H1 (cell line): Measurements from ENCODE around the gene LSM3. TPM values are rescaled to one million over a fixed set of nuclear protein-coding genes. Genes with fewer than 3 reads are reported as not detected.

Experiments used
- CTCF ChIA-PET: fragments of 300-600 bp; sonication (Branson Sonifier 250); formaldehyde crosslinking; loops from one replicate; lab custom pipeline; 2021; ENCODE audit not compliant: partially characterized antibody; lab: Charles Lee
- POLR2A ChIA-PET: fragments of 300-600 bp; sonication (Branson Sonifier 250); formaldehyde crosslinking; loops from one replicate; lab custom pipeline; 2021; ENCODE audit warnings: inconsistent platforms; ENCODE audit not compliant: partially characterized antibody; lab: Charles Lee
- DNase-seq, 2 experiments: peaks; one replicate each; pipeline versions ENCODE4 v3.0.0 to v3.0.0-alpha.2; 2010 to 2022; ENCODE audit warnings: low spot score in 2 of 2, low read depth in 1 of 2, mixed read lengths in 1 of 2
- FAIRE-seq: peaks from 2 replicates; lab custom pipeline; 2011; peaks lifted over from hg19 to GRCh38; lab: Jason Lieb, UNC
- H2AFZ ChIP-seq: 2 replicates; pipeline ENCODE4 v1.8.1; 2012; ENCODE audit warnings: low read length, inconsistent platforms
- H2AK5ac ChIP-seq: 2 replicates; pipeline ENCODE4 v1.6.1; 2013; ENCODE audit warnings: low read depth, low read length
- H2BK120ac ChIP-seq: replicated peaks from 2 replicates; pipeline ENCODE3; 2013; ENCODE audit warnings: low read depth, low read length, inconsistent platforms
- H2BK12ac ChIP-seq: 2 replicates; pipeline ENCODE4 v1.6.1; 2013; ENCODE audit warnings: low read depth, low read length
- H2BK15ac ChIP-seq: 2 replicates; pipeline ENCODE4 v1.6.1; 2013; ENCODE audit warnings: low read length
- H2BK20ac ChIP-seq: 2 replicates; pipeline ENCODE4 v1.6.1; 2013; ENCODE audit warnings: low read length
- H2BK5ac ChIP-seq: 2 replicates; pipeline ENCODE4 v1.6.1; 2013; ENCODE audit warnings: low read depth, low read length
- H3K14ac ChIP-seq: 2 replicates; pipeline ENCODE4 v1.6.1; 2013; ENCODE audit warnings: inconsistent platforms; ENCODE audit not compliant: insufficient read length
- H3K18ac ChIP-seq: 2 replicates; pipeline ENCODE4 v1.6.1; 2013; ENCODE audit warnings: low read length; ENCODE audit errors: extremely low read depth
- H3K23ac ChIP-seq: 2 replicates; pipeline ENCODE4 v1.6.1; 2013; ENCODE audit warnings: inconsistent platforms; ENCODE audit not compliant: insufficient read length
- H3K23me2 ChIP-seq: 2 replicates; pipeline ENCODE4 v1.6.1; 2013; ENCODE audit warnings: low read depth, low read length
- H3K27ac ChIP-seq: 2 replicates; pipeline ENCODE4 v1.6.1; 2011; ENCODE audit warnings: low read depth, low read length, inconsistent platforms
- H3K27me3 ChIP-seq, 4 experiments: replicated peaks in 1 of 4; 1 replicate in 1 of 4; 2 replicates in 3 of 4; pipeline versions ENCODE4 v1.6.1 to v1.8.1; 2011 to 2013; ENCODE audit warnings: low read length in 3 of 4, mild to moderate bottlenecking in 3 of 4, inconsistent platforms in 2 of 4, mixed read lengths in 2 of 4, moderate library complexity in 1 of 4; ENCODE audit not compliant: control insufficient read depth in 3 of 4, insufficient read depth in 3 of 4; ENCODE audit errors: extremely low read depth in 1 of 4
- H3K36me3 ChIP-seq, 4 experiments: 2 replicates each; pipeline versions ENCODE4 v1.6.1 to v1.8.1; 2011 to 2013; ENCODE audit warnings: mild to moderate bottlenecking in 4 of 4, low read length in 3 of 4, moderate library complexity in 2 of 4, control low read depth in 1 of 4, inconsistent platforms in 1 of 4; ENCODE audit not compliant: insufficient read depth in 4 of 4, control insufficient read depth in 2 of 4
- H3K4ac ChIP-seq: replicated peaks from 2 replicates; pipeline ENCODE3; 2013; ENCODE audit warnings: low read length, low read depth, mixed read lengths, inconsistent platforms; ENCODE audit not compliant: insufficient read length
- H3K4me1 ChIP-seq, 4 experiments: replicated peaks in 1 of 4; 1 replicate in 1 of 4; 2 replicates in 3 of 4; pipeline versions ENCODE4 v1.6.1 to v1.8.1; 2011 to 2013; ENCODE audit warnings: low read length in 3 of 4, inconsistent platforms in 2 of 4, mixed read lengths in 1 of 4; ENCODE audit not compliant: insufficient read depth in 4 of 4, control insufficient read depth in 3 of 4
- H3K4me2 ChIP-seq, 2 experiments: 2 replicates each; pipeline versions ENCODE4 v1.6.1 to v1.8.1; 2011 to 2013; ENCODE audit warnings: low read depth in 2 of 2, low read length in 2 of 2, control low read depth in 1 of 2, inconsistent platforms in 1 of 2, mild to moderate bottlenecking in 1 of 2; ENCODE audit not compliant: insufficient read depth in 1 of 2
- H3K4me3 ChIP-seq, 4 experiments: fragments of 200-600, 300-600 bp in 1 of 4; sonication (generic), shearing (Covaris generic), sonication (Bioruptor Twin) in 1 of 4; 2 replicates each; pipeline versions ENCODE4 v1.5.1 to v1.8.1; 2011 to 2016; ENCODE audit warnings: low read length in 4 of 4, low read depth in 3 of 4, control low read depth in 2 of 4, inconsistent platforms in 2 of 4, mild to moderate bottlenecking in 2 of 4, mixed read lengths in 1 of 4, moderate library complexity in 1 of 4; ENCODE audit not compliant: insufficient read depth in 2 of 4; ENCODE audit errors: extremely low read depth in 1 of 4
- H3K56ac ChIP-seq: replicated peaks from 2 replicates; pipeline ENCODE3; 2013; ENCODE audit warnings: low read depth, mild to moderate bottlenecking, mixed read lengths, low read length, inconsistent platforms; ENCODE audit not compliant: insufficient read length
- H3K79me1 ChIP-seq: 2 replicates; pipeline ENCODE4 v1.6.1; 2013; ENCODE audit warnings: low read depth, low read length, control low read depth
- H3K79me2 ChIP-seq, 2 experiments: 2 replicates each; pipeline versions ENCODE4 v1.6.1 to v1.8.1; 2012 to 2013; ENCODE audit warnings: low read length in 2 of 2, mild to moderate bottlenecking in 2 of 2, inconsistent platforms in 1 of 2; ENCODE audit not compliant: insufficient read depth in 2 of 2, control insufficient read depth in 1 of 2
- H3K9ac ChIP-seq, 4 experiments: replicated peaks in 1 of 4; 1 replicate in 1 of 4; 2 replicates in 3 of 4; pipeline versions ENCODE4 v1.6.1 to v1.8.1; 2011 to 2013; ENCODE audit warnings: low read depth in 3 of 4, low read length in 3 of 4, control low read depth in 2 of 4, mild to moderate bottlenecking in 2 of 4, moderate library complexity in 2 of 4, inconsistent platforms in 1 of 4; ENCODE audit errors: extremely low read depth in 1 of 4
- H3K9me3 ChIP-seq, 2 experiments: 2 replicates each; pipeline versions ENCODE4 v1.6.1 to v1.8.1; 2012 to 2013; ENCODE audit warnings: mild to moderate bottlenecking in 2 of 2, moderate library complexity in 2 of 2, control low read depth in 1 of 2, inconsistent platforms in 1 of 2, low read depth in 1 of 2, low read length in 1 of 2, mixed read lengths in 1 of 2; ENCODE audit not compliant: insufficient read depth in 2 of 2
- H4K20me1 ChIP-seq, 2 experiments: replicated peaks in 1 of 2; 2 replicates each; pipeline versions ENCODE3 to v1.8.1; 2011 to 2013; ENCODE audit warnings: inconsistent platforms in 2 of 2, low read length in 2 of 2, mild to moderate bottlenecking in 1 of 2; ENCODE audit not compliant: insufficient read depth in 2 of 2, control insufficient read depth in 1 of 2
- H4K5ac ChIP-seq: 2 replicates; pipeline ENCODE4 v1.6.1; 2013; ENCODE audit warnings: low read length, low read depth, mixed read lengths, inconsistent platforms; ENCODE audit not compliant: insufficient read length
- H4K8ac ChIP-seq: 2 replicates; pipeline ENCODE4 v1.8.0; 2013; ENCODE audit warnings: mild to moderate bottlenecking, moderate library complexity, low read length, inconsistent platforms; ENCODE audit not compliant: insufficient read depth; ENCODE audit errors: extremely low read depth
- H4K91ac ChIP-seq: replicated peaks from 2 replicates; pipeline ENCODE3; 2013; ENCODE audit warnings: low read length, mixed read lengths, inconsistent platforms; ENCODE audit not compliant: insufficient read length
- BCL11A ChIP-seq, 2 experiments: IDR thresholded peaks; one replicate each; pipeline ENCODE4 v1.6.1; 2011; ENCODE audit warnings: low read depth in 2 of 2, low read length in 2 of 2, mild to moderate bottlenecking in 2 of 2
- E2F6 ChIP-seq: IDR thresholded peaks from 2 replicates; pipeline ENCODE4 v1.6.1; 2012; ENCODE audit warnings: inconsistent platforms
- FOSL1 ChIP-seq: IDR thresholded peaks from 2 replicates; pipeline ENCODE4 v1.6.1; 2011; ENCODE audit warnings: mild to moderate bottlenecking, low read depth, low read length, moderate library complexity; ENCODE audit not compliant: insufficient read depth
- JUN ChIP-seq: IDR thresholded peaks from 2 replicates; pipeline ENCODE4 v1.6.1; 2011; ENCODE audit warnings: low read depth, mild to moderate bottlenecking, improper control_type of control experiment, low read length
- RAD21 ChIP-seq, 2 experiments: IDR thresholded peaks in 1 of 2; conservative IDR thresholded peaks in 1 of 2; 2 replicates each; pipeline ENCODE4 v1.6.1; 2011; ENCODE audit warnings: low read depth in 2 of 2, low read length in 2 of 2, improper control_type of control experiment in 1 of 2, inconsistent platforms in 1 of 2, mild to moderate bottlenecking in 1 of 2, moderate library complexity in 1 of 2
- RNF2 ChIP-seq: fragments of 200-900, 300-1000 bp; sonication (generic); IDR thresholded peaks from 2 replicates; pipeline ENCODE4 v1.7.1; 2016; ENCODE audit warnings: borderline replicate concordance, low read depth, mild to moderate bottlenecking, antibody characterized with exemption, low read length; ENCODE audit not compliant: poor library complexity, severe bottlenecking; ENCODE audit errors: missing control alignments
- SP2 ChIP-seq: IDR thresholded peaks from 2 replicates; pipeline ENCODE4 v1.6.1; 2012; ENCODE audit warnings: mild to moderate bottlenecking, low read length, inconsistent platforms
- TAF1 ChIP-seq: IDR thresholded peaks from 2 replicates; pipeline ENCODE4 v1.6.1; 2011; ENCODE audit warnings: mild to moderate bottlenecking, low read depth, low read length
- TEAD4 ChIP-seq: IDR thresholded peaks from 2 replicates; pipeline ENCODE4 v1.6.1; 2012; ENCODE audit warnings: low read depth, low read length, inconsistent platforms, mixed read lengths
- ZNF274 ChIP-seq: IDR thresholded peaks from 2 replicates; pipeline ENCODE4 v1.7.0; 2012; ENCODE audit warnings: low read length, borderline replicate concordance; ENCODE audit errors: extremely low read depth
- WGBS, 2 experiments: shearing (Covaris generic) in 1 of 2; methylation state at CpG; one replicate each; pipeline versions ENCODE4 v1.1.6 to v1.1.7; 2013 to 2015; ENCODE audit warnings: low lambda C conversion rate in 2 of 2, mixed read lengths in 2 of 2, inconsistent platforms in 1 of 2, low coverage in 1 of 2, missing lambda C conversion rate in 1 of 2; ENCODE audit not compliant: insufficient replicate concordance in 2 of 2, insufficient coverage in 1 of 2, insufficient read length in 1 of 2; ENCODE audit errors: extremely low coverage in 1 of 2, missing lambda C conversion rate in 1 of 2; 5-methylcytosine and 5-hydroxymethylcytosine counted together
- polyA plus RNA-seq, 7 experiments: library from polyadenylated mRNA; depleted of rRNA in 3 of 7; stranded (reverse) in 5 of 7; unstranded in 2 of 7; fragments of >200 nt in 5 of 7; fragments of 200-250 nt in 2 of 7; gene quantifications; 1 replicate in 5 of 7; 2 replicates in 1 of 7; 4 replicates in 1 of 7; pipeline versions ENCODE4 v1.2.1 to v1.2.3, GENCODE V29; 2011 to 2013; ENCODE audit warnings: missing spikeins in 2 of 7, mixed read lengths in 2 of 7
- total RNA-seq: library from RNA; stranded (reverse); fragmentation: NEBNext Ultra II Directional; extraction: Animal tissue kit (Norgen Biotek cat#: 25700); gene quantifications from 2 replicates; pipeline ENCODE4 v1.2.1, GENCODE V29; 2021

Gene LSM3
- total and polyA plus RNA-seq, 2 of the 8 experiments (the other 6 are each of a cell fraction or from before 2014, with no cell fraction given), result 7.1 to 25.4 TPM

- ChIA-PET POLR2A (interaction anchor here (0.8 to 3.1 kb wide), 5 partner anchors 9 to 28 kb away, joined by 3 to 17 read pairs (median 3); partner anchors contain the start of genes CHCHD4, LSM3, TMEM43 and XPC), CTCF (interaction anchor here (0.5 to 3.6 kb wide), 11 partner anchors 12 to 260 kb away, joined by 3 to 24 read pairs (median 4); partner anchors contain the start of genes CHCHD4 and TMEM43)
- no peak overlapping the region for H3K56ac ChIP-seq
- no peak overlapping the region for H2BK120ac ChIP-seq
- no peak overlapping the region for H2AK5ac ChIP-seq
- no peak overlapping the region for H4K8ac ChIP-seq
- no peak overlapping the region for H2BK20ac ChIP-seq
- H3K9me3 ChIP-seq, result no peaks in the 10 kb centered on the region
- H4K20me1 ChIP-seq, result peaks cover 7 to 8% of the 10 kb centered on the region in 2 experiments
- FAIRE-seq (no peak), DNase-seq (no peak)
- H3K36me3 ChIP-seq, result peaks cover 0 to 17% (median 10%) of the 10 kb centered on the region in 4 experiments; a peak in 6 of 8 replicates
- H3K23me2 ChIP-seq, result no peaks in the 10 kb centered on the region; the same call in 1 of the 2 replicates
- H3K18ac ChIP-seq, result no peak overlapping the region
- H4K5ac ChIP-seq, result no peak overlapping the region
- WGBS, 2 experiments, result 90% methylated on average over 9 of the region's 9 CpGs; no CpG with 5 or more reads in 1 of the 2 experiments
- H2BK12ac ChIP-seq, result no peak overlapping the region
- H3K4me2 ChIP-seq, result no peak overlapping the region
- no peak overlapping the region for H3K4me3 ChIP-seq
- no peaks in the 10 kb centered on the region for H3K79me2 ChIP-seq
- no peak overlapping the region for H2BK15ac ChIP-seq
- H2BK5ac ChIP-seq, result no peak overlapping the region
- no peak overlapping the region for H3K27ac ChIP-seq
- no peak overlapping the region for H3K23ac ChIP-seq
- H3K14ac ChIP-seq, result no peak overlapping the region
- no peaks in the 10 kb centered on the region for H3K27me3 ChIP-seq
- H3K79me1 ChIP-seq, result no peaks in the 10 kb centered on the region
- H3K9ac ChIP-seq, result no peak overlapping the region
- H3K4ac ChIP-seq, result no peak overlapping the region
- H3K4me1 ChIP-seq, result peaks cover 0 to 14% (median 9%) of the 10 kb centered on the region in 4 experiments; a peak in 6 of 7 replicates
- no peak overlapping the region for H4K91ac ChIP-seq
- H2AFZ ChIP-seq, result no peak overlapping the region
- TF ChIP-seq TEAD4 (no peak), RAD21 (IDR thresholded peaks at IDR 0.05 in 1 of 2, conservative IDR thresholded peaks at IDR 0.05 in 1 of 2; ENCODE audit: low read depth in 2 of 2, low read length in 2 of 2) (no peak), TAF1 (no peak), BCL11A (IDR thresholded peaks at IDR 0.05; ENCODE audit: low read depth in 2 of 2, low read length in 2 of 2) (no peak), RNF2 (no peak), ZNF274 (no peak), JUN (no peak), FOSL1 (no peak), SP2 (no peak), E2F6 (no peak)
Observed at GRCh38 chr3:14150491-14151230, 28.0 kb upstream of the LSM3 start.
